Fibroblast of villous mesenchyme (primary cell): Measurements from ENCODE around the gene RIPK3. TPM values are rescaled to one million over a fixed set of nuclear protein-coding genes. Genes with fewer than 3 reads are reported as not detected.

Experiments used
- DNase-seq: peaks from one replicate; pipeline ENCODE4 v3.0.0-alpha.2; 2010; ENCODE audit warnings: low read depth
- H3K4me3 ChIP-seq: 2 replicates; pipeline ENCODE4 v1.5.1; 2011; ENCODE audit warnings: low read depth, mild to moderate bottlenecking, low read length
- CTCF ChIP-seq: IDR thresholded peaks from 2 replicates; pipeline ENCODE4 v1.5.1; 2012; ENCODE audit warnings: low read depth, mild to moderate bottlenecking, low read length; ENCODE audit not compliant: insufficient read depth
- total RNA-seq: library from RNA; depleted of rRNA; stranded (reverse); fragments of >200 nt; gene quantifications from 2 replicates; pipeline ENCODE4 v1.2.3, GENCODE V29; 2012

Gene RIPK3
- total RNA-seq, 1 donor = 3.9 TPM

- DNase-seq = peak; percentile 80
- TF ChIP-seq CTCF = no peak
- H3K4me3 ChIP-seq = no peak overlapping the region
Measured at GRCh38 chr14:24353559-24354481, 14.0 kb upstream of the RIPK3 start.

- DNase-seq = peak; percentile 35
- H3K4me3 ChIP-seq = no peak overlapping the region
- TF ChIP-seq CTCF = no peak
Measured at GRCh38 chr14:24351517-24351916, 11.7 kb upstream of the RIPK3 start.

- H3K4me3 ChIP-seq = no peak overlapping the region
Measured at GRCh38 chr14:24349742-24350141, 10.0 kb upstream of the RIPK3 start.

DNA sequence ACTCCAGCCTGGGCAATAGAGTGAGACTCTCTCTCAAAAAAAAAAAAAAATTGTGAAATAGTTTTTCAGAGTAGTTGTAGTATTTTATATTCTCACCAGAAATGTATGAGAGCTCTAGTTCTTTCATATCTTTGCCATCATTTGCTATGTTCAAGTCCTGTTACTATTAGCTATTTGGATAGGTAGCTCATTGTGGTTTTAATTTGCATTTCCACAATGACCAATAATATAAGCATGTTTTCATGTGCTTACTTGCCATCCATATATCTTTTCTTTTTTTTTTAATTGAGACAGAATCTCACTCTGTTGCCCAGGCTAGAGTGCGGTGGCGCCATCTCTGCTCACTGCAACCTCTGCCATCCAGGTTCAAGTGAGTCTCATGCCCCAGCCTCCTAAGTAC is 8.4 kb upstream of the RIPK3 start:
- H3K4me3 ChIP-seq = no peak overlapping the region
- TF ChIP-seq CTCF = no peak
- DNase-seq = no peak

More at GRCh38 chr14:24349742-24350141, 10.0 kb upstream of the RIPK3 start:
- no peak for DNase-seq
- no peak for TF ChIP-seq CTCF

GRCh38 chr14:24347134-24347533 is 7.3 kb upstream of the RIPK3 start:
- H3K4me3 ChIP-seq = no peak overlapping the region
- TF ChIP-seq CTCF = no peak
- no peak for DNase-seq

- no peak overlapping the region for H3K4me3 ChIP-seq
- peak; percentile 37 for DNase-seq
- no peak for TF ChIP-seq CTCF
Measured at GRCh38 chr14:24343795-24344660, 4.2 kb upstream of the RIPK3 start.
